ENCODE data around the gene BCL2L11. TPM values are rescaled to one million over a fixed set of nuclear protein-coding genes. Genes with fewer than 3 reads are reported as not detected.

Gene BCL2L11
- total RNA-seq, 1 experiment from 2014 or later: 12.6 TPM

DNA sequence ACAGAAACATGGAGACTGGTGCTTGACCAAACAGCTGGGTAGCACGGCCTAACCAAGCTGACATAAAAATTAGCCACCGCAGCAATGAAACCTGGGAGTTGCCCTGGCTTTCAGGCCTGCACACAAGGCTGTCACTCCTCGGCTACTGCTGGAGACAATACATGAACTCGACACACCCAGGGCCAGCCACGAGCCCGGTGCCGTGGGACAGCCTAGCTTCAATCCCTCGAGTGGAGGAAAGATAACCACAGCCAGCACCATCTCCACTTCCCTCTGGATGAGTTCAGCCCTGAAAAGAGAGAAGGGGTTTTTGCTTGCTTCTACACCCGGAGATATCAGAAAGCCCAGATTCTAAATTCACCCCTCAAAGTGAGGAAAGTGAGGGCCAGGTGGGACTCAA, 78.0 kb downstream of the BCL2L11 start:
- H3K4me3 ChIP-seq (ENCODE audit: low read depth, low read length, poor library complexity, severe bottlenecking): no peak overlapping the region

DNA sequence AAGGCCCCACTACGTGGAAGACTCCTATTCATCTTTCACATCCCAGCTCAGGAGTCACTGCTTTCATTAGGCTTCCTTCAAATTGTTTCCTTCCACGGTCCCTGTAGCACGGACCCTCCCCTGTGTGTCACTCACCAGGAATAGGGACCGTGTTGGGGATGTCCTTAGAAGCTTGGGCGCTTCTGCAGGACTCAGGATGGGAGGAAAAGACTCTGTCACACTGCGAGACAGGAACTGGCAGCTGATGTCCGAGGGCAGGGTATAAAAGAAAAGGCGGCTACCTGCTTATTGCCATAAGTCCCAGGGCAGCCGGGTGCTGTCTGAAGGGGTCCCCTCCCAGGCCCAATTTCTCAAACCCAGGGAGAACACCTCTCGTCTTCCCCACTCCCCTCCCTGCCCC, 79.1 kb downstream of the BCL2L11 start:
- ChIA-PET CTCF (no interaction called here), POLR2A (ENCODE audit: low non-redundant PET) (no interaction called here)
- peaks cover 6% of the 10 kb centered on the region for H3K4me1 ChIP-seq (ENCODE audit: insufficient read depth, low read length, poor library complexity, severe bottlenecking)
- intact Hi-C loops (cut with micrococcal nuclease; ENCODE audit: unreplicated experiment): no loop called here
- no peak for DNase-seq (ENCODE audit: low spot score)
- H3K36me3 ChIP-seq (ENCODE audit: insufficient read depth, low read length, poor library complexity, severe bottlenecking): no peaks in the 10 kb centered on the region
- no peak overlapping the region for H3K27ac ChIP-seq (ENCODE audit: low read depth, low read length, poor library complexity, severe bottlenecking)
- TF ChIP-seq, protein P1, sequence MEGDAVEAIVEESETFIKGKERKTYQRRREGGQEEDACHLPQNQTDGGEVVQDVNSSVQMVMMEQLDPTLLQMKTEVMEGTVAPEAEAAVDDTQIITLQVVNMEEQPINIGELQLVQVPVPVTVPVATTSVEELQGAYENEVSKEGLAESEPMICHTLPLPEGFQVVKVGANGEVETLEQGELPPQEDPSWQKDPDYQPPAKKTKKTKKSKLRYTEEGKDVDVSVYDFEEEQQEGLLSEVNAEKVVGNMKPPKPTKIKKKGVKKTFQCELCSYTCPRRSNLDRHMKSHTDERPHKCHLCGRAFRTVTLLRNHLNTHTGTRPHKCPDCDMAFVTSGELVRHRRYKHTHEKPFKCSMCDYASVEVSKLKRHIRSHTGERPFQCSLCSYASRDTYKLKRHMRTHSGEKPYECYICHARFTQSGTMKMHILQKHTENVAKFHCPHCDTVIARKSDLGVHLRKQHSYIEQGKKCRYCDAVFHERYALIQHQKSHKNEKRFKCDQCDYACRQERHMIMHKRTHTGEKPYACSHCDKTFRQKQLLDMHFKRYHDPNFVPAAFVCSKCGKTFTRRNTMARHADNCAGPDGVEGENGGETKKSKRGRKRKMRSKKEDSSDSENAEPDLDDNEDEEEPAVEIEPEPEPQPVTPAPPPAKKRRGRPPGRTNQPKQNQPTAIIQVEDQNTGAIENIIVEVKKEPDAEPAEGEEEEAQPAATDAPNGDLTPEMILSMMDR (conservative IDR thresholded peaks at IDR 0.05; ENCODE audit: low read depth, low read length): no peak
- no peak for TF ChIP-seq EZH2 (IDR thresholded peaks at IDR 0.05; ENCODE audit: borderline replicate concordance, low read depth, low read length, poor library complexity, severe bottlenecking)
- H3K4me3 ChIP-seq (ENCODE audit: low read depth, low read length, poor library complexity, severe bottlenecking): no peak overlapping the region
- no peaks in the 10 kb centered on the region for H3K9me3 ChIP-seq (ENCODE audit: low read depth, low read length, poor library complexity, severe bottlenecking)
- BruUV-seq (replicated peaks): no TSS peak
- H3K27me3 ChIP-seq (replicated peaks; ENCODE audit: insufficient read depth, low read depth, low read length, poor library complexity): no peaks in the 10 kb centered on the region

More for the DNA sequence above, 78.0 kb downstream of the BCL2L11 start:
- ChIA-PET POLR2A (ENCODE audit: low non-redundant PET) (interaction anchor here (0.6 kb wide), 1 partner anchor 1478 kb away, joined by 3 read pairs; no protein-coding TSS in a partner anchor), CTCF (no interaction called here)
- H3K9me3 ChIP-seq (ENCODE audit: low read depth, low read length, poor library complexity, severe bottlenecking): no peaks in the 10 kb centered on the region
- no TSS peak for BruUV-seq (replicated peaks)
- no peaks in the 10 kb centered on the region for H3K36me3 ChIP-seq (ENCODE audit: insufficient read depth, low read length, poor library complexity, severe bottlenecking)
- H3K4me1 ChIP-seq (ENCODE audit: insufficient read depth, low read length, poor library complexity, severe bottlenecking): peaks cover 6% of the 10 kb centered on the region
- no peak for DNase-seq (ENCODE audit: low spot score)
- H3K27ac ChIP-seq (ENCODE audit: low read depth, low read length, poor library complexity, severe bottlenecking): no peak overlapping the region
- H3K27me3 ChIP-seq (replicated peaks; ENCODE audit: insufficient read depth, low read depth, low read length, poor library complexity): no peaks in the 10 kb centered on the region
- TF ChIP-seq, protein P1 (conservative IDR thresholded peaks at IDR 0.05; ENCODE audit: low read depth, low read length): no peak
- no peak for TF ChIP-seq EZH2 (IDR thresholded peaks at IDR 0.05; ENCODE audit: borderline replicate concordance, low read depth, low read length, poor library complexity, severe bottlenecking)
- intact Hi-C loops (cut with micrococcal nuclease; ENCODE audit: unreplicated experiment): no loop called here

- peak; percentile 27 for DNase-seq (ENCODE audit: low spot score)
- no peaks in the 10 kb centered on the region for H3K27me3 ChIP-seq (replicated peaks; ENCODE audit: insufficient read depth, low read depth, low read length, poor library complexity)
- intact Hi-C loops (cut with micrococcal nuclease; ENCODE audit: unreplicated experiment): no loop called here
- H3K4me3 ChIP-seq (ENCODE audit: low read depth, low read length, poor library complexity, severe bottlenecking): no peak overlapping the region
- no peak overlapping the region for H3K27ac ChIP-seq (ENCODE audit: low read depth, low read length, poor library complexity, severe bottlenecking)
- POLR2A ChIA-PET (ENCODE audit: low non-redundant PET): no interaction called here
- no peak for TF ChIP-seq EZH2 (IDR thresholded peaks at IDR 0.05; ENCODE audit: borderline replicate concordance, low read depth, low read length, poor library complexity, severe bottlenecking)
- TF ChIP-seq, protein P1 (conservative IDR thresholded peaks at IDR 0.05; ENCODE audit: low read depth, low read length): no peak
- BruUV-seq (replicated peaks): no TSS peak
- H3K36me3 ChIP-seq (ENCODE audit: insufficient read depth, low read length, poor library complexity, severe bottlenecking): no peaks in the 10 kb centered on the region
- peaks cover 6% of the 10 kb centered on the region for H3K4me1 ChIP-seq (ENCODE audit: insufficient read depth, low read length, poor library complexity, severe bottlenecking)
- CTCF ChIA-PET: no interaction called here
- H3K9me3 ChIP-seq (ENCODE audit: low read depth, low read length, poor library complexity, severe bottlenecking): no peaks in the 10 kb centered on the region
Observed at GRCh38 chr2:111200333-111200881, 79.7 kb downstream of the BCL2L11 start.
